Muscle of arm (tissue), 12 donors: ENCODE results near the gene SNRPN. TPM values are rescaled to one million over a fixed set of nuclear protein-coding genes. Genes with fewer than 3 reads are reported as not detected.
"Not testable (repeated sequence)": the region's sequence is repeated elsewhere in the genome, so short reads cannot be mapped to it uniquely, and the experiment has no call there.

Experiments used
- DNase-seq: peaks from one replicate; pipeline ENCODE4 v3.0.0-alpha.2; 2013
- polyA plus RNA-seq, 12 donors: library from polyadenylated mRNA; unstranded; fragments of 120-200 nt; gene quantifications; one replicate each; pipeline ENCODE4 v1.2.1, GENCODE V29; 2013; ENCODE audit not compliant: insufficient read length in 12 of 12

SNRPN gene
- polyA plus RNA-seq, 12 donors: 118 to 222 (median 202) TPM; not detected in 1

DNA sequence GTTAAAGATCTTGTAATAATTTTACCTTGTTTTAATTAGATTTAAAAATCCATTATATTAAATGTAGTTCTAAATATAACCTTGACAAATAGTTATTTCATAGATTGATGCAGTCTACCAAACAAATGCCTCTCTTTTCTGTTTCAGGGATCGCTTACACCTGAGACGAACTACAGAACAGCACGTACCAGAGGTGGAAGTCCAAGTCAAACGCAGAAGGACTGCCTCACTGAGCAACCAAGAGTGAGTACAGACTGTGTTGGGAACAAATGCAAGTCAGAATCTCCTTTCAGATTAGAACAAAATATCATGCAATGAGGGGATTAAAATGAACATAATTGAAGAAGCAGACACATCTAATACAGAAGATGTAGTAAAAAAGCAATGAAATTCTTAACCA is 7.2 kb downstream of the SNRPN start:
- DNase-seq: no peak

DNA sequence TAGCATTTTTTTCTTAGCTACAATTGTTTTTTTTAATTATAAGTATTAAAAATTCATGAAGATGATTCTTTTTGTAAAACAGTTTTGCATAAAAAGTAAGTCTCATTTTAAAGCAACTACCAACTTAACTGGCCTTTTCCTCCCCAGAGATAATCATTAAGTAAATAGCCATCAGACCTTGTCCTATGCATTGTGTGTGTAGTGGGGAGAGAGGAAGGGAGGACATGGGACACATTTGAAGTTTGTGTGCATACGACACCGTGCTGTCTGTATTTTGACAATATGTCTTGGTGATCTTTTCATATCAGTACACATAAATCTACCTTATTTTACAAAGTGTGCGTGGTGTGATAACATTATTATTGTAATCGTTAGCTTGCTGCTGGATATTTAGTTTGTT is 8.1 kb downstream of the SNRPN start:
- no peak for DNase-seq

DNA sequence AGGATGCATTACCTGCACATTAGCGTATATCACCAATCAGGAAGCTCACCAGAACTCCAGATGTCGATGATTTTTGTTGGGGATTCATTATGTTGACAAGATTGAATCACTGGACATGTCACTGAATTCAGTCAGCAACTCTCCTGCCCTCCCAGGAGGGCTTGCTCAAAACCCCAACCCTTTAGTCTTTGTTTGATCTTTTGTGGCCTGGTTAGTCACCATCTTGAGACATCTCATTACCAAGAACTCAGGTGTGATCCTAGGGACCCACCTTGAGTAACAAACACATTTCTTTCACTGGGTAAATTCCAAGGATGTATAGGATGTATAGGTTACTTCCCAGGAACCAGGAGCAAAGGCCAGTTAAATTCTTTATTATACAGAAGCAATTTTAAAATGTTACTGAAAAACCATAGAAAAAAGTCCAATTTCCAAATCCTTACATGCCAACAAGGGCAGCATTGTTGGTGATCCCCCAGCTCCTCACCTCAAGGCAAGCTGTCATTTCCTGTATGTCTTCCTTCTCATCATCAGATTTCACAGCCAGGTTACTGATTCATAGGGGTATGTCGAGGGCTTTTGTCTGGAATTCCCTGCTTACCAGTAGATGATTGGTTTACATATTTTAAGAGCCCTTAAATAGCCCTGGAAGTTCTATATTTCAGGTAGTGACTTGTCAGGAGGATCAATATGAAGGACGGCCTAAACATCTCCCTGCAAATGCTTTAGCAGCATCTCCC is 11.7 kb downstream of the SNRPN start:
- DNase-seq: no peak

DNA sequence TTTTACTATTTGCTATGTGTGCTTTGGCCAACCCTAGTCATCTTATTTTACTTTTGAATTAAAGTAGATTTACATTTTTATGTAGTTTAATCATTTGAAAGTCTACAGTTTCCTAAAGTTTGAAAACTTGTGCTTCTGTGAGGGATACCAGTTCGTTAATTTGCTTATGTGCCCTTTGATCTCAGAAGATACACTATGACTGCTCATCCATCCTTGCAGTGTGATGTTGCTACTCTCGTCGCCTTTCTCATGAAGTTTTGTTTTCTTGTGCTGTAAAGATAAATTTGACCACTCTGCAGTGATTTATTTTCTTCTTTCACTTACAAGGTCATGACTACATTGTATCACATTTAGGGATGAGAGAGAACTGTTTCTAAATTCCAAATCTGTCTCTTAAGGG is 16.3 kb downstream of the SNRPN start:
- DNase-seq: no peak

DNA sequence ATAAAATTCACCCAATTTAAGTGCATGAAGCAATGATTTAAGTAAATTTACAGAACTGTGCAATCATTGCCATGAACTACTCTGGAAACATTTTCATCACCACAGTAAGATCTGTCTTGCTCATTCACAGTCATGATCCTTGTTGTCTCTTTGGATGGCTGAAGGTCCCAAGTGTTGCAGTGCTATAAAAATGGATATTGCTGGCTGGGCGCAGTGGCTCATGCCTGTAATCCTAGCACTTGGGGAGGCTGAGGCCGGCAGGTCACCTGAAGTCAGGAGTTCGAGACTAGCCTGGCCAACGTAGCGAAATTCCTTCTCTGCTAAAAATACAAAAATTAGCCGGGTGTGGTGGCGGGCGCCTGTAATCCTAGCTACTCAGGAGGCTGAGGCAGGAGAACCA is 17.0 kb downstream of the SNRPN start:
- DNase-seq: no peak

DNA sequence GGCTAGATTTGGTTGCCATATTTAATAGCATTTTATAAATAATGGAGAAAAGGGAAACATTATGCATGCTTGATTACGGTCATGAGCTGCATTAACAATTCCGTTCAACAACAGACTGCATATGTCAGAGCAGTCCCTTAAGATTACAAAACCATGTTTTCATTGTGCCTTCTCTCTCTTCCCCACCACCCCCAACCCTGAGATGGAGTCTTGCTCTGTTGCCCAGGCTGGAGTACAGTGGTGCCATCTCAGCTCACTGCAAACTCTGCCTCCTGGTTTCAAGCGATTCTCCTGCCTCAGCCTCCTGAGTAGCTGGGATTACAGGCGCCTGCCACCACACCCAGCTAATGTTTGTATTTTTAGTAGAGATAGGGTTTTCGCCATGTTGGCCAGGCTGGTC is 17.9 kb downstream of the SNRPN start:
- DNase-seq: not testable (repeated sequence)

DNA sequence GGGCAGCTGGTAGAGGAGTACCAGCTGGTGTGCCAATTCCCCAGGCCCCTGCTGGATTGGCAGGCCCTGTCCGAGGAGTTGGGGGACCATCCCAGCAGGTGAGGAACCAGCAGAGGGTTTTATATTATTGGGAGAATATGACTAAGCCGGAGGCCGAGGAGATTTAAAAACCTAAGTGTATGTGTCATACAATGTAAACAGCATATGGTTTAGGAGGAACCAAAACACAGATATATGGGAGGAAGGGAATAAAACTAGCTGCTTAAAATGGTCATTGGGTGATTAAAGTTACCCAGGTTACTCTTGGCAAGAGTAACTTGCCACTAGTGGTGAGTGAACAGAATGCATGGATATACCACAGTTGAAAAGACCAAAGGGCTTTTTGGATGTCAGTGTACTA is 22.1 kb downstream of the SNRPN start:
- no peak for DNase-seq

DNA sequence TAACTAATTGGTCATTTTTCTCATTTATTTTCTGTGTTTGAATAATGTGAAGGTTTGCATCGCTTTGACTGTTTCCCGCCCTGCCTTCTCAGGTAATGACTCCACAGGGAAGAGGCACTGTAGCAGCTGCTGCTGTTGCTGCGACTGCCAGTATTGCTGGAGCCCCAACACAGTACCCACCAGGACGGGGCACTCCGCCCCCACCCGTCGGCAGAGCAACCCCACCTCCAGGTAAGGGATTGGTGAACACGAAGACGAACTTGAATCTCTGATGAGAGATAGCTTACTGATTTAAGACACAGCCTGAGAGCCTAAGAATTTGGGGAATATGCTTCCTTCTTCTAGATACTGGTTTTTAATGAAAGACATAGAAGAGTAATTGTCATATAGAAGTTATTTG is 22.9 kb downstream of the SNRPN start:
- DNase-seq: no peak

DNA sequence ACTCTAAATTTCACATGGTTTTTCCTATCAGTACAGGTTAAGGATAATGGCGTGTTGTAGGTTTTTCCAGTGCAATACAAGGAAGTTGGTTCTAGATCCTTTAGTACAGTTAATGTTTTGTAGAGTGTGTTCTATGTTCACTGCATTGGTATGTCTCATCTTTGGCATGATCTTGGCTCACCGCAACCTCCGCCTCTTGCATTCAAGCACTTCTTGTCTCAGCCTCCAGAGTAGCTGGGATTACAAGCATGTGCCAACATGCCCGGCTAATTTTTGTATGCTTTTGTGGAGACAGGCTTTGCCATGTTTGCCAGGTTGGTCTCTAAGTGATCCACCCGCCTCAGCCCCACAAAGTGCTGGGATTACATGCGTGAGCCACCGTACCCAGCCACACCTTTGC is 30.4 kb downstream of the SNRPN start:
- DNase-seq: no peak

DNA sequence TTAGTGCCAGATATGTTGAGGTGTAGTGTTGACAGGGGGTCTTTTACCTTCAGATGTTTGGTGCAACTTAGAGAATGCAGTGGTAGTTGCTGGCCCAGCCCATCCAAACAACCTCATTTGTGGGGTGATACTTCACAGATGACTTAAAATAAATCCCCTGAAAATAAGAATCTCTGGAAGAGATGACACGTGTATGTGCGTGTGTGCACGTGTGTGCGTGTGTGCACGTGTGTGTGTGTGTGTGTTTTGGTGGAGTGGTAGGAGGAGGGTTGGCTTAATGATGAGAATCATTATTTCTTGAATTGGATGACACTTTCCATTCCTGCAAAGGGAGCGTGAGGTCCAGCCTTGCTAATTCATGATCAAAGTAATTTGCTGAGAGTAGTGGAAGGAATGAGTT is 31.9 kb downstream of the SNRPN start:
- DNase-seq: no peak

DNA sequence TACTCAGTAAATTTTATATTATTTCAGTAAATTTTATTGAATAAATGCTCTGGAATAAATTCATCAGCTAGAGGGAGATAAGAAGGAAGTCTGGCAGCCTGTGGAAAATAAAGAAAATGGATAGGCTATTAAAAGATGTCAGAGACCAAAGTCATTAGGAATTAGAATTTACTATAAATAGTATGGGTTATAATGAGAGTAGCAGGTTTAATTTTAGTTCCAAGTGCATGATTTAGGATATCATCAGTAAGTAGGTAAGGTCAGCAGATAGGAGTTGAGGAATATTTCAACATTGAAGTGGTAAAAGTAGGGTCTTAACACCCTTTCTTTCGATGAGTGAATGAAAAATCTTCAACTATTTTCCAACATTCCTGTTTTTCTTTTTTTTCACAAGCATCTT is 64.6 kb downstream of the SNRPN start:
- DNase-seq: no peak

DNA sequence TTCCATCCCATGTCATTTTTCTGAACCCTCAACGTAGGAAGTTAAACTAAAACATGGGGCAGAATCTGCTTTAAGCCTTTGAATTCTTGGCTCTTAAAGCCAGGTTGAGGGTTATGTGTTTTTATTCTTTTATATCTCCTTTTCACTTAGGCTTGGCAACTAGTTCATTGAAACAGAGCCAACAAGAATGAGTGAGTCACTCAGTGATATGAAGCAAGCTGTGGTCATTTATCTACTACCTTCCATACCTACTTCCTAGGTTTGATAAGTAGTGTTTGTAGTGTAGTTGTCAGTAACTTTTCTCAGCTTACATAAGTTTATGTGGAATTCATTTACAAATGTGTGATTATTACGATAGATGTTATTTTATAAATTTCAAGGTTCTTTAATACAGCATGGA is 67.4 kb downstream of the SNRPN start:
- DNase-seq: no peak

Other genes starting within 250 kb of the SNRPN start
- 10 to 100 TPM in 9 of 12 donors, 1 to 10 TPM in 1, not detected in 2; 3.0 to 51.1 (median 33.1) TPM for gene SNURF, start within 50 bp of the SNRPN start, polyA plus RNA-seq